ENCODE results near the gene PEAK3. TPM values are rescaled to one million over a fixed set of nuclear protein-coding genes. Genes with fewer than 3 reads are reported as not detected.
A peak's percentile ranks its signal among the peaks of the same experiment; 100 is the strongest.

Gene PEAK3, protein sequence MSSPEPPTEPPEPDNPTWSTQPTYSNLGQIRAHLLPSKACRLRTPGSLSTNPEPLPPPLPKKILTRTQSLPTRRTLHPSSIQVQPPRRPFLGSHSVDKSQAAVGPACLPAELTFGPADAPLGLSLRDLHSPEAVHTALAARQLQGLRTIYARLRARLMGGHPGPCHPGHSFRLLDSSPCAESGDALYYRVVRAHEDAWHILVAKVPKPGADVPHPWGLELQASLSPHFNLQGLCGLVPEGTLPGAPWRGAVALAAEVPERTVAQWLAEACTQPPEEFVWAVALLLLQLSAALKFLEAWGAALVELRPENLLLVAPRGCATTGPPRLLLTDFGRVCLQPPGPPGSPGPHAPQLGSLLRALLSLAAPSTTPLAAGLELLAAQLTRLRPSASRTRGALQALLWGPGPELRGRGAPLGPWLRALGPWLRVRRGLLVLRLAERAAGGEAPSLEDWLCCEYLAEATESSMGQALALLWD
- under 1 TPM; 0.04 to 0.08 (median 0.04) TPM for polyA plus RNA-seq (ENCODE audit: insufficient read length in 3 of 3)

DNA sequence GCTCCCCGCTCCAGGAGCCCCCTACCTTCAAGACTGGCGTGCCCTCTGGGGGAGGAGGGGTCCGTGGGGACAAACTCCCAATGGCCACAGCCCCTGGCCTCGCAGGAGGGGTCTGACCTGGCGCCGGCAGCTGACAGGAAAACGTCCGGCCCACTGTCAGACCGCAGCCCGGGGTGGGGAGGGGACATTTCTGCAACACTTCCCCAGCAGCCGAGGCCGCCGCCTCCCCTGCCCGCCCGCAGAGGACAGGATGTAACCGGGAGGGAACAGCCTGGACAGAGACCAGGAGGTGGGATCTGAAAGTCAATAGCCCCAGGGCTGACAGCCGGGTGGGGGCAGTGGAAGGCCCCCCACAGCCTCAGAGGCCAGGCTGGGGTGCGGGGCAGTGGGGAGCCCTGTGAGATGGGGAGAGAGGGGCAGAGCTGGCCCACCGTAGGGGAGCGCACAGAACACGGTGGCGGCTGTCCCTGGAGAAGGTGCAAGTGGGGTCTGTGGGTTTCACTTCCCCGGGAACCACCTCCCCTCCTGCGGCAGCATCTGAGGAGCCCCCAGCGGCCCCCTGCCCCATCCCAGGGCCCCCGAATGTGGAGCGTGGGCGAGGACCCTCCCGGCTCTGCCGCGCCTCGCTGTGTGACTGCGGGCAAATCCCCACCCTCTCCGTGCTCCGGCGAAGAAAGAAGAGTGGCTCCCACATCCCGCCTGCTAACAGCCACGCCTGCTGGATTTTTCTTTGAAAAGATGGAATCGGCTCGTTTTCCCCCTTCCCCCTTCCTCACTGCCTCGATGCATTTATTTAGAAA lies at the start of gene PEAK3:
Gene PEAK3, minus strand, starts transcription at position 114 of the 800 bp plus-strand sequence. CDS start 1,244 bp downstream, outside the sequence.
- no peak for DNase-seq (ENCODE audit: low read depth in 3 of 3, low spot score in 2 of 3)

GRCh38 chr19:2330632-2331284 lies 48.8 kb upstream of the PEAK3 start:
- no peak for DNase-seq (ENCODE audit: low read depth in 3 of 3, low spot score in 2 of 3)

GRCh38 chr19:2330255-2330631 lies 48.3 kb upstream of the PEAK3 start:
- no peak for DNase-seq (ENCODE audit: low read depth in 3 of 3, low spot score in 2 of 3)

DNA sequence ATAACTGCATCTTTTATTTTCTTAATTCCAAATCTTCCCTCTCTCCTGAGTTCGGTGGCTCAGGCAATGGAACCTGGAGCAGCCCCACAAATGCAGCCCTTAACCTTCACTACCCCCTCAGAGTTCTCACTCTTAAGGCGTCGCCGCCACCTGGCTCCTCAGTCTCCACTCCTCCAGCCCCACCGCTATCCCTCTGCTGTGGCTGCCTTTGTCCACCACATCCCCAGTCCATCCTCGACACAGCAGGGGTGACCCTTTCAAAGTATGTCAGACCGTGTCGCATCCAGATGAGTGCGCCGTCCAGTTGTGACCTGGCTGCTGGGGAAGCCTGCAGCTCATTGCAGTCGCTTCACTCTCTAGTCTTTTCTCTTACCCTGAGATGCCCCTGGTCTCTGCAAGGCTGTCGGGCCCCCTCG lies 47.5 kb upstream of the PEAK3 start:
- no peak for DNase-seq (ENCODE audit: low read depth in 3 of 3, low spot score in 2 of 3)

- no peak for DNase-seq (ENCODE audit: low read depth in 3 of 3, low spot score in 2 of 3)
These were observed 47.1 kb upstream of the PEAK3 start for GRCh38 chr19:2329149-2329478.

- DNase-seq (ENCODE audit: low read depth in 3 of 3, low spot score in 2 of 3): peak; percentile 81 to 84 (median 82)
These were observed 46.6 kb upstream of the PEAK3 start, which contains the start of the genes LSM7 and SPPL2B for GRCh38 chr19:2328401-2329148. TSS of gene LSM7 (minus strand) at chr19:2328586. CDS start at chr19:2328566, 20 bp downstream. TSS of gene SPPL2B (plus strand) at chr19:2328684. CDS start at chr19:2328710, 26 bp downstream.

- no peak for DNase-seq (ENCODE audit: low read depth in 3 of 3, low spot score in 2 of 3)
These were observed 45.9 kb upstream of the PEAK3 start for GRCh38 chr19:2327773-2328400.

- DNase-seq (ENCODE audit: low read depth in 3 of 3, low spot score in 2 of 3): no peak
These were observed 44.9 kb upstream of the PEAK3 start for GRCh38 chr19:2326699-2327360.

GRCh38 chr19:2325281-2326046 lies 43.5 kb upstream of the PEAK3 start:
- DNase-seq (ENCODE audit: low read depth in 3 of 3, low spot score in 2 of 3): no peak

GRCh38 chr19:2324220-2324948 lies 42.4 kb upstream of the PEAK3 start:
- DNase-seq (ENCODE audit: low read depth in 3 of 3, low spot score in 2 of 3): no peak

- no peak for DNase-seq (ENCODE audit: low read depth in 3 of 3, low spot score in 2 of 3)
These were observed 41.7 kb upstream of the PEAK3 start for GRCh38 chr19:2323707-2324106.

GRCh38 chr19:2321565-2322283 lies 39.7 kb upstream of the PEAK3 start:
- DNase-seq (ENCODE audit: low read depth in 3 of 3, low spot score in 2 of 3): no peak

GRCh38 chr19:2320939-2321338 lies 39.0 kb upstream of the PEAK3 start:
- no peak for DNase-seq (ENCODE audit: low read depth in 3 of 3, low spot score in 2 of 3)

DNA sequence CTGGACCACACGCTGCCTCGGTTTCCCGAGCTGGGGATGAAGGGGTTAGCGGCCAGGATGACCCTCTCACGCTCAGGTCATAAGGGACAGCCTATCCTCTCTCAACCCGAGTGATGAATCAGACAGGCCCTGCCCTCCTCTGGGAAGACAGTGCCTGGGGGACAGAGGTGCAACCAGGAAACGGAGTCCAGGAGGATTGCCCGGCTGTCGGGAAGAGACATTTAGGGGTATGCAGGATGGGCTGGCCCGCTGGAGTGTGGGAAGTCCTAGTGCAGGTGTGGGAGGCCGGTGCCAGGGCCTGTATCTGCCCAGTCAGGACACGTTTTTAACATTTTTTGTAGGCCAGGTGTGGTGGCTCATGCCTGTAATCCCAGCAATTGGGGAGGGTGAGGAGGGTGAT lies 38.1 kb upstream of the PEAK3 start:
- no peak for DNase-seq (ENCODE audit: low read depth in 3 of 3, low spot score in 2 of 3)

- no peak for DNase-seq (ENCODE audit: low read depth in 3 of 3, low spot score in 2 of 3)
These were observed 37.6 kb upstream of the PEAK3 start for GRCh38 chr19:2319551-2319950.

DNA sequence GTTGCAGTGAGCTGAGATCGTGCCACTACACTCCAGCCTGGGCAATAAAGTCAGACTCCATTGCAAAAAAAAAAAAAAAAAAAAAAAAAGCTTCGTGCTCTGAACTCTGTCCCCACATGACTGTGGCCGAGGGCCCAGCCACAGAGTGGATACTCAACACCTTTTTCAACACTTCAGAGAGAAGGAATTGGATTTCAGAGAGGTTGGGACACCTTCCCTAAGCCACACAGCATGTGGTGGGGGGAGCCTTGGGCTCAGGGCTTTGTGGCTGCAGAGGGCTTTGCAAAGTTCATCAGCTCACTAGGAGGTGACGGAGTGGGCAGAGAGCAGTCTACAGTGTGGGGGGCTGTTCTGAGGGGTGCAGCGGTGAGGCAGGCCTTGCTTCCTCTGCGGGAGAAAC lies 36.9 kb upstream of the PEAK3 start:
- DNase-seq (ENCODE audit: low read depth in 3 of 3, low spot score in 2 of 3): no peak

- no peak for DNase-seq (ENCODE audit: low read depth in 3 of 3, low spot score in 2 of 3)
These were observed 35.8 kb upstream of the PEAK3 start for GRCh38 chr19:2317756-2318155.

All from right renal cortex interstitium (tissue), 3 donors.